Measurements from ENCODE around the gene DNAJB1. TPM values are rescaled to one million over a fixed set of nuclear protein-coding genes. Genes with fewer than 3 reads are reported as not detected.
A peak's percentile ranks its signal among the peaks of the same experiment; 100 is the strongest.
"Not testable (repeated sequence)": the region's sequence is repeated elsewhere in the genome, so short reads cannot be mapped to it uniquely, and the experiment has no call there.

Gene DNAJB1
- total RNA-seq (2014; rRNA removed; shearing (Covaris generic)), result 105 and 126 TPM in 2 replicates
- 101 and 113 TPM in 2 replicates for polyA plus RNA-seq (2015; cell fraction: cytosol; rRNA removed)
- polyA plus RNA-seq (2015; cell fraction: nucleus; rRNA removed), result 74.4 and 77.8 TPM in 2 replicates

- peak; percentile 62 for DNase-seq (ENCODE audit: low read depth)
These were observed at the start of gene DNAJB1 for GRCh38 chr19:14517840-14518505. Gene DNAJB1, minus strand, starts transcription at chr19:14518397. Its CDS starts 48 bp downstream, at chr19:14518349.

- DNase-seq (ENCODE audit: low read depth), result no peak
These were observed 48.9 kb upstream of the DNAJB1 start for GRCh38 chr19:14567079-14567478.

- no peak for DNase-seq (ENCODE audit: low read depth)
These were observed 48.5 kb upstream of the DNAJB1 start for GRCh38 chr19:14566712-14567077.

GRCh38 chr19:14565765-14566711, 47.8 kb upstream of the DNAJB1 start:
- no peak for DNase-seq (ENCODE audit: low read depth)

GRCh38 chr19:14565298-14565679, 47.1 kb upstream of the DNAJB1 start:
- DNase-seq (ENCODE audit: low read depth), result no peak

- not testable (repeated sequence) for DNase-seq (ENCODE audit: low read depth)
These were observed 46.6 kb upstream of the DNAJB1 start for GRCh38 chr19:14564652-14565297.

- no peak for DNase-seq (ENCODE audit: low read depth)
These were observed 45.9 kb upstream of the DNAJB1 start for GRCh38 chr19:14563989-14564651.

GRCh38 chr19:14563590-14563926, 45.4 kb upstream of the DNAJB1 start:
- no peak for DNase-seq (ENCODE audit: low read depth)

GRCh38 chr19:14562660-14563589, 44.7 kb upstream of the DNAJB1 start:
- DNase-seq (ENCODE audit: low read depth), result no peak

GRCh38 chr19:14561847-14562351, 43.7 kb upstream of the DNAJB1 start:
- DNase-seq (ENCODE audit: low read depth), result no peak

GRCh38 chr19:14561249-14561648, 43.1 kb upstream of the DNAJB1 start:
- no peak for DNase-seq (ENCODE audit: low read depth)

- DNase-seq (ENCODE audit: low read depth), result no peak
These were observed 42.5 kb upstream of the DNAJB1 start for GRCh38 chr19:14560776-14561108.

GRCh38 chr19:14559916-14560775, 41.9 kb upstream of the DNAJB1 start:
- no peak for DNase-seq (ENCODE audit: low read depth)

- DNase-seq (ENCODE audit: low read depth), result no peak
These were observed 40.3 kb upstream of the DNAJB1 start for GRCh38 chr19:14558370-14559066.

GRCh38 chr19:14556662-14557188, 38.5 kb upstream of the DNAJB1 start:
- DNase-seq (ENCODE audit: low read depth), result peak; percentile 71

GRCh38 chr19:14555918-14556661, 37.9 kb upstream of the DNAJB1 start:
- DNase-seq (ENCODE audit: low read depth), result peak; percentile 47

GRCh38 chr19:14554382-14554812, 36.2 kb upstream of the DNAJB1 start:
- no peak for DNase-seq (ENCODE audit: low read depth)

GRCh38 chr19:14553939-14554243, 35.7 kb upstream of the DNAJB1 start:
- no peak for DNase-seq (ENCODE audit: low read depth)
